Testis (tissue), 3 donors: ENCODE data around the gene SLC16A7. TPM values are rescaled to one million over a fixed set of nuclear protein-coding genes. Genes with fewer than 3 reads are reported as not detected.
"Not testable (repeated sequence)": the region's sequence is repeated elsewhere in the genome, so short reads cannot be mapped to it uniquely, and the experiment has no call there.

Source experiments
- DNase-seq: peaks from one replicate; pipeline ENCODE4 v3.0.0-alpha.2; 2019
- H3K27ac ChIP-seq, 2 donors: fragments of 200-600 bp; sonication (generic); one replicate each; pipeline ENCODE4 v1.5.1; 2019
- H3K27me3 ChIP-seq: fragments of 200-600 bp; sonication (generic); one replicate; pipeline ENCODE4 v1.5.1; 2019
- H3K36me3 ChIP-seq: fragments of 200-600 bp; sonication (generic); one replicate; pipeline ENCODE4 v1.5.1; 2017; ENCODE audit warnings: low read depth; ENCODE audit errors: missing control alignments
- H3K4me1 ChIP-seq: fragments of 200-600 bp; sonication (generic); one replicate; pipeline ENCODE4 v1.5.1; 2019
- H3K4me3 ChIP-seq, 2 donors: fragments of 200-600 bp; sonication (generic); one replicate each; pipeline ENCODE4 v1.5.1; 2017 to 2019
- H3K9me3 ChIP-seq: fragments of 200-600 bp; sonication (generic); one replicate; pipeline ENCODE4 v1.5.1; 2017
- CTCF ChIP-seq, 3 experiments: fragments of 450-650 bp in 2 of 3; fragments of 200-600 bp in 1 of 3; sonication (generic) in 1 of 3; IDR thresholded peaks; one replicate each; pipeline ENCODE4 v1.5.1; 2016 to 2019; ENCODE audit warnings: antibody characterized with exemption in 3 of 3, mild to moderate bottlenecking in 2 of 3, moderate library complexity in 1 of 3
- POLR2A ChIP-seq: fragments of 450-650 bp; IDR thresholded peaks from one replicate; pipeline ENCODE4 v1.6.1; 2017; ENCODE audit warnings: antibody characterized with exemption, mild to moderate bottlenecking, moderate library complexity
- WGBS, 2 donors: methylation state at CpG; one replicate each; pipeline ENCODE4 v1.1.5; 2018; 5-methylcytosine and 5-hydroxymethylcytosine counted together
- intact Hi-C: fragments of 100-400 bp; cut with DNase I; formaldehyde crosslinking; loops from one replicate; pipeline ENCODE4 v1.15.1; 2023; ENCODE audit warnings: low total_unique reads
- polyA plus RNA-seq: library from polyadenylated mRNA; stranded (reverse); fragments of 350-450 nt; fragmentation: Illumina TruSeq; extraction: RNeasy Lipid Tissue Mini Kit (QIAGEN cat#74804); gene quantifications from one replicate; pipeline ENCODE4 v1.2.3, GENCODE V29; 2014; ENCODE audit warnings: low read depth, low replicate concordance; ENCODE audit not compliant: insufficient read depth
- total RNA-seq, 2 donors: library from RNA; depleted of rRNA; stranded (reverse); fragments of >200 nt; gene quantifications; one replicate each; pipeline ENCODE4 v1.2.3, GENCODE V29; 2016

Gene SLC16A7
- total and polyA plus RNA-seq, 3 donors from 2014 or later, result 10.5 to 38.0 (median 15.9) TPM

DNA sequence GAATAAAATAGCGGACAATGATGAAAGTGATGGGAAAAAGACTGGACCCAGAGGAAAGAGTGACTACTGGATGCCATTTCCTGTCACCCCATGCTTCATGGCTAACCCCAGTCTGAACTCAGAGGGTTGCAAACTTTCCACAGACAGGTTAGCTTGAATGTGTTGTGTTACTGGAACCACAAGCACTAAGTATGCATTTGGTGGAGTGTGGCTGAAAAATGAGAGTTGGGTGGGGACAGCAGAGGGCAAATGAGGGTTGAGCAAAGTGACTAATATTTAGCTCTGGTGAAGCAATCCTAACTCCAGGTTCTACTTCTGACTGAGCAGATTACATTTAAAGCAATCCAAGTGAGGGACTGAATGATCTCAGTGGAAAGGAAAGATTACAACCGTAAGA is 1.6 kb downstream of the SLC16A7 start:
- Histone ChIP-seq H3K4me1 (no peaks in the 10 kb centered on the region), H3K36me3 (no peaks in the 10 kb centered on the region), H3K4me3 (peak overlapping the region in 1 of 2 donors; percentile 77), H3K27me3 (no peaks in the 10 kb centered on the region), H3K9me3 (no peaks in the 10 kb centered on the region), H3K27ac (peak overlapping the region; percentile 90 to 91)
- no peak for TF ChIP-seq POLR2A
- no peak for TF ChIP-seq CTCF (IDR thresholded peaks at IDR 0.05)
- no peak for DNase-seq
- WGBS, 2 donors, result 9 to 19% methylated on average over 2 of the region's 2 CpGs
- intact Hi-C loops, result no loop called here

- no peak for TF ChIP-seq POLR2A
- no peak for TF ChIP-seq CTCF (IDR thresholded peaks at IDR 0.05)
- Histone ChIP-seq H3K9me3 (no peaks in the 10 kb centered on the region), H3K4me3 (no peak overlapping the region), H3K4me1 (no peaks in the 10 kb centered on the region), H3K27me3 (no peaks in the 10 kb centered on the region), H3K36me3 (no peaks in the 10 kb centered on the region), H3K27ac (no peak overlapping the region)
- no peak for DNase-seq
- intact Hi-C loops, result no loop called here
These were observed 4.3 kb downstream of the SLC16A7 start for GRCh38 chr12:59600171-59600570.

GRCh38 chr12:59603754-59604153 is 7.9 kb downstream of the SLC16A7 start:
- Histone ChIP-seq H3K36me3 (no peaks in the 10 kb centered on the region), H3K4me1 (no peaks in the 10 kb centered on the region), H3K9me3 (no peaks in the 10 kb centered on the region), H3K27me3 (no peaks in the 10 kb centered on the region), H3K4me3 (no peak overlapping the region), H3K27ac (no peak overlapping the region)
- TF ChIP-seq POLR2A (no peak), CTCF (IDR thresholded peaks at IDR 0.05) (no peak)
- no peak for DNase-seq
- intact Hi-C loops, result no loop called here

DNA sequence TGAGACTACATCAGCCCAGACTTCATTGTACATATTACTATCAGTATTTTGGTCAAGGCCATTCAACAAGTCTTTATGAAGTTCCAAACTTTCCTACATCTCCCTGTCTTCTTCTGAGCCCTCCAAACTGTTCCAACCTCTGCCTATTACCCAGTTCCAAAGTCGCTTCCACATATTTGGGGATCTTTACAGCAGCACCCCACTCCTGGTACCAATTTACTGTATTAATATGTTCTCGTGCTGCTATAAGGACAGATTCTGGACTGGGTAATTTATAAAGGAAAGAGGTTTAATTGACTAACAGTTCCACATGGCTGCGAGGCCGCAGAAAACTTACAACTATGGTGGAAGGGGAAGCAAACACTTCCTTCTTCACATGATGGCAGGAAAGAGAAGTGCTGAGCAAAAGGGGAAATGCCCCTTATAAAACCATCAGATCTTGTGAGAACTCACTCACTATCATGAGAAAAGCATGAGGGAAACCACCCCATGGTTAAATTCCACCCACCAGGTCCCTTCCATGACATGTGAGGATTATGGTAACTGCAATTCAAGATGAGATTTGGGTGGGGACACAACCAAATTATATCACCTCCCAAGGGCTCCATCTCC is 17.1 kb downstream of the SLC16A7 start:
- DNase-seq, result not testable (repeated sequence)

DNA sequence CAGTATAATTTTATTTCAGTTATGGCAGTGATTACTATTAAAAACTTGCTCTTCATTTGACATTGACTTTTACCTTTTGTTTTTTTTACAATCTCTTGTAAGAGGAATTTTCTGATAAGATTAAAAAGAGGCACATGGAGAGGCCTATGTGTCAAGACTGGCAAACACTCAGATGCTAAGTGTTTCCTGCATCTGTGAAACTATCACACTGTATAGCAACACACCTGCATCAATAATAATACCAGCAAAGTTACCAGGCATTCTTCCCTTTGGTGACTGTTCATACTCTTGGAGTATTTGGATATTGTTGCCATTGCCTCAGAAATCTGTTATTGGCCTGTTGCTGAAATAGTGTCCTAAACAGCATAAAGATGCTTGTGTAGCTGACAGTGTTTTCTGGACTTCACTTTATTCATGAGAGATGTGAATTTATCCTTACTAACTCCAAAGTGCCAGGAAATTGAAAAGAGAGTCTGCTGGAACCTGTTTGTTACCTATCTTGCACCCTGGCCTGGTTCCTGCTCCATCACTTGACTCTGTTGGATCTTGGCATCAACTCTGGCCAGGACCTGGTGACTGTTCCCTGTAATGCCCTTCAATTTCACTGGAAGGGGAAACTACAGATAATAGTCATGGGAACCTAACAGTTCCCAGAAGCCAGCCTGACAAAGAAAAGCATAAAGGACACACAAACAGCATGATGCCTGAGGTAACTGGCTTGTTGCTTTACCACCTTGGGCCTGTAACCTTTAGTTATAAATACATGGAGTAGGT is 19.8 kb downstream of the SLC16A7 start:
- H3K4me3 ChIP-seq, result no peak overlapping the region
- H3K27ac ChIP-seq, result no peak overlapping the region
- no peaks in the 10 kb centered on the region for H3K27me3 ChIP-seq
- no peaks in the 10 kb centered on the region for H3K9me3 ChIP-seq
- H3K36me3 ChIP-seq, result no peaks in the 10 kb centered on the region
- H3K4me1 ChIP-seq, result no peaks in the 10 kb centered on the region
- TF ChIP-seq CTCF (IDR thresholded peaks at IDR 0.05), result no peak
- no peak for TF ChIP-seq POLR2A
- no peak for DNase-seq
- intact Hi-C loops, result no loop called here

More for the DNA sequence above, 17.1 kb downstream of the SLC16A7 start:
- H3K4me1 ChIP-seq, H3K36me3 ChIP-seq, H3K27me3 ChIP-seq, H3K4me3 ChIP-seq, intact Hi-C loops, H3K9me3 ChIP-seq, H3K27ac ChIP-seq: not testable (repeated sequence)
- WGBS, 2 donors, result 89 to 92% methylated on average over 4 of the region's 4 CpGs
